Measurements from ENCODE around the gene VSIR. TPM values are rescaled to one million over a fixed set of nuclear protein-coding genes. Genes with fewer than 3 reads are reported as not detected.

Gene VSIR
- total and polyA plus RNA-seq, 9 of the 15 experiments (the other 6 are each of a cell fraction or from before 2014, with no cell fraction given): 0.14 to 20.5 (median 9.3) TPM

DNA sequence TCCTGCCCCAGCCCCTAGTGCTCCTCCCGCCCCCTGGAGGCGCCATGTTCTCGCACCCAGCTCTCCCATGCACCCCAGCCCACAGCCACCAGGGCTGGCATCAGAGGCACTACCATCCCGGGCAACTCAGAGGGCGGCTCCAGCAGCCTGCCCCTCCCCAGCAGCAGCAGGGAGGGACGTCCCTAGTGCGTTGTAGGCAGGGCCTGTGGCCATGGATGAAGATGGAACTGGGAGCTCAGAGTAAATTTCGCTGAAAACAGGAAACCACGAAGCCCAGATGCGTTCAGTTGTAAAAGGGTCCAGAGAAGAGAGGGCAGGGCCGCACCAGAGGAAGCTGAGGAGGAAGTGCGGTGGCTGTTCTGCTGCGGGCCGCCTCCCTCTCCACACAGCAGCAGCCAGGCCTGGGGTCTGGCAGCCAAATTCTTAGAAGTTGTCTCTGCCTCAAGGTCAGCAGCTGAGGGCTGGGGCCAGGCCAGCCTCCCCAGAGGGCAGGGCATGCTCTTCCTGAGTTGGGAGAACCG lies 24.6 kb downstream of the VSIR start (continued):
- TF ChIP-seq, protein P1, sequence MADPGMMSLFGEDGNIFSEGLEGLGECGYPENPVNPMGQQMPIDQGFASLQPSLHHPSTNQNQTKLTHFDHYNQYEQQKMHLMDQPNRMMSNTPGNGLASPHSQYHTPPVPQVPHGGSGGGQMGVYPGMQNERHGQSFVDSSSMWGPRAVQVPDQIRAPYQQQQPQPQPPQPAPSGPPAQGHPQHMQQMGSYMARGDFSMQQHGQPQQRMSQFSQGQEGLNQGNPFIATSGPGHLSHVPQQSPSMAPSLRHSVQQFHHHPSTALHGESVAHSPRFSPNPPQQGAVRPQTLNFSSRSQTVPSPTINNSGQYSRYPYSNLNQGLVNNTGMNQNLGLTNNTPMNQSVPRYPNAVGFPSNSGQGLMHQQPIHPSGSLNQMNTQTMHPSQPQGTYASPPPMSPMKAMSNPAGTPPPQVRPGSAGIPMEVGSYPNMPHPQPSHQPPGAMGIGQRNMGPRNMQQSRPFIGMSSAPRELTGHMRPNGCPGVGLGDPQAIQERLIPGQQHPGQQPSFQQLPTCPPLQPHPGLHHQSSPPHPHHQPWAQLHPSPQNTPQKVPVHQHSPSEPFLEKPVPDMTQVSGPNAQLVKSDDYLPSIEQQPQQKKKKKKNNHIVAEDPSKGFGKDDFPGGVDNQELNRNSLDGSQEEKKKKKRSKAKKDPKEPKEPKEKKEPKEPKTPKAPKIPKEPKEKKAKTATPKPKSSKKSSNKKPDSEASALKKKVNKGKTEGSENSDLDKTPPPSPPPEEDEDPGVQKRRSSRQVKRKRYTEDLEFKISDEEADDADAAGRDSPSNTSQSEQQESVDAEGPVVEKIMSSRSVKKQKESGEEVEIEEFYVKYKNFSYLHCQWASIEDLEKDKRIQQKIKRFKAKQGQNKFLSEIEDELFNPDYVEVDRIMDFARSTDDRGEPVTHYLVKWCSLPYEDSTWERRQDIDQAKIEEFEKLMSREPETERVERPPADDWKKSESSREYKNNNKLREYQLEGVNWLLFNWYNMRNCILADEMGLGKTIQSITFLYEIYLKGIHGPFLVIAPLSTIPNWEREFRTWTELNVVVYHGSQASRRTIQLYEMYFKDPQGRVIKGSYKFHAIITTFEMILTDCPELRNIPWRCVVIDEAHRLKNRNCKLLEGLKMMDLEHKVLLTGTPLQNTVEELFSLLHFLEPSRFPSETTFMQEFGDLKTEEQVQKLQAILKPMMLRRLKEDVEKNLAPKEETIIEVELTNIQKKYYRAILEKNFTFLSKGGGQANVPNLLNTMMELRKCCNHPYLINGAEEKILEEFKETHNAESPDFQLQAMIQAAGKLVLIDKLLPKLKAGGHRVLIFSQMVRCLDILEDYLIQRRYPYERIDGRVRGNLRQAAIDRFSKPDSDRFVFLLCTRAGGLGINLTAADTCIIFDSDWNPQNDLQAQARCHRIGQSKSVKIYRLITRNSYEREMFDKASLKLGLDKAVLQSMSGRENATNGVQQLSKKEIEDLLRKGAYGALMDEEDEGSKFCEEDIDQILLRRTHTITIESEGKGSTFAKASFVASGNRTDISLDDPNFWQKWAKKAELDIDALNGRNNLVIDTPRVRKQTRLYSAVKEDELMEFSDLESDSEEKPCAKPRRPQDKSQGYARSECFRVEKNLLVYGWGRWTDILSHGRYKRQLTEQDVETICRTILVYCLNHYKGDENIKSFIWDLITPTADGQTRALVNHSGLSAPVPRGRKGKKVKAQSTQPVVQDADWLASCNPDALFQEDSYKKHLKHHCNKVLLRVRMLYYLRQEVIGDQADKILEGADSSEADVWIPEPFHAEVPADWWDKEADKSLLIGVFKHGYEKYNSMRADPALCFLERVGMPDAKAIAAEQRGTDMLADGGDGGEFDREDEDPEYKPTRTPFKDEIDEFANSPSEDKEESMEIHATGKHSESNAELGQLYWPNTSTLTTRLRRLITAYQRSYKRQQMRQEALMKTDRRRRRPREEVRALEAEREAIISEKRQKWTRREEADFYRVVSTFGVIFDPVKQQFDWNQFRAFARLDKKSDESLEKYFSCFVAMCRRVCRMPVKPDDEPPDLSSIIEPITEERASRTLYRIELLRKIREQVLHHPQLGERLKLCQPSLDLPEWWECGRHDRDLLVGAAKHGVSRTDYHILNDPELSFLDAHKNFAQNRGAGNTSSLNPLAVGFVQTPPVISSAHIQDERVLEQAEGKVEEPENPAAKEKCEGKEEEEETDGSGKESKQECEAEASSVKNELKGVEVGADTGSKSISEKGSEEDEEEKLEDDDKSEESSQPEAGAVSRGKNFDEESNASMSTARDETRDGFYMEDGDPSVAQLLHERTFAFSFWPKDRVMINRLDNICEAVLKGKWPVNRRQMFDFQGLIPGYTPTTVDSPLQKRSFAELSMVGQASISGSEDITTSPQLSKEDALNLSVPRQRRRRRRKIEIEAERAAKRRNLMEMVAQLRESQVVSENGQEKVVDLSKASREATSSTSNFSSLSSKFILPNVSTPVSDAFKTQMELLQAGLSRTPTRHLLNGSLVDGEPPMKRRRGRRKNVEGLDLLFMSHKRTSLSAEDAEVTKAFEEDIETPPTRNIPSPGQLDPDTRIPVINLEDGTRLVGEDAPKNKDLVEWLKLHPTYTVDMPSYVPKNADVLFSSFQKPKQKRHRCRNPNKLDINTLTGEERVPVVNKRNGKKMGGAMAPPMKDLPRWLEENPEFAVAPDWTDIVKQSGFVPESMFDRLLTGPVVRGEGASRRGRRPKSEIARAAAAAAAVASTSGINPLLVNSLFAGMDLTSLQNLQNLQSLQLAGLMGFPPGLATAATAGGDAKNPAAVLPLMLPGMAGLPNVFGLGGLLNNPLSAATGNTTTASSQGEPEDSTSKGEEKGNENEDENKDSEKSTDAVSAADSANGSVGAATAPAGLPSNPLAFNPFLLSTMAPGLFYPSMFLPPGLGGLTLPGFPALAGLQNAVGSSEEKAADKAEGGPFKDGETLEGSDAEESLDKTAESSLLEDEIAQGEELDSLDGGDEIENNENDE (IDR thresholded peaks at IDR 0.05; ENCODE audit: low read depth, low read length): no peak
- TF ChIP-seq ZNF3 (CRISPR knock-in tag; IDR thresholded peaks at IDR 0.05): 0 out of 2 replicates have a peak, but pooled peaks have one; percentile 14
- TF ChIP-seq BRCA1 (IDR thresholded peaks at IDR 0.05): no peak
- no peak for TF ChIP-seq BRCA1 (CRISPR knock-in tag; IDR thresholded peaks at IDR 0.05)
- TF ChIP-seq, protein P2, sequence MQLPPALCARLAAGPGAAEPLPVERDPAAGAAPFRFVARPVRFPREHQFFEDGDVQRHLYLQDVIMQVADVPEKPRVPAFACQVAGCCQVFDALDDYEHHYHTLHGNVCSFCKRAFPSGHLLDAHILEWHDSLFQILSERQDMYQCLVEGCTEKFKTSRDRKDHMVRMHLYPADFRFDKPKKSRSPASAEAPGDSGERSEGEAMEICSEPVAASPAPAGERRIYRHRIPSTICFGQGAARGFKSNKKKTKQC (CRISPR knock-in tag; IDR thresholded peaks at IDR 0.05): no peak
- TF ChIP-seq, protein P3, sequence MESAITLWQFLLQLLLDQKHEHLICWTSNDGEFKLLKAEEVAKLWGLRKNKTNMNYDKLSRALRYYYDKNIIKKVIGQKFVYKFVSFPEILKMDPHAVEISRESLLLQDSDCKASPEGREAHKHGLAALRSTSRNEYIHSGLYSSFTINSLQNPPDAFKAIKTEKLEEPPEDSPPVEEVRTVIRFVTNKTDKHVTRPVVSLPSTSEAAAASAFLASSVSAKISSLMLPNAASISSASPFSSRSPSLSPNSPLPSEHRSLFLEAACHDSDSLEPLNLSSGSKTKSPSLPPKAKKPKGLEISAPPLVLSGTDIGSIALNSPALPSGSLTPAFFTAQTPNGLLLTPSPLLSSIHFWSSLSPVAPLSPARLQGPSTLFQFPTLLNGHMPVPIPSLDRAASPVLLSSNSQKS (CRISPR knock-in tag; IDR thresholded peaks at IDR 0.05): peak; percentile 47; the same call in 1 of the 2 replicates
- peak in 1 of 2 experiments; percentile 19; a peak in 1 of 4 replicates for TF ChIP-seq RAD21 (CRISPR knock-in tag; conservative IDR thresholded peaks at IDR 0.05 in 1 of 2, IDR thresholded peaks at IDR 0.05 in 1 of 2)
- peak; percentile 60; the same call in 1 of the 2 replicates for TF ChIP-seq MTA3 (IDR thresholded peaks at IDR 0.05; ENCODE audit: borderline replicate concordance)
- TF ChIP-seq SRF (CRISPR knock-in tag; IDR thresholded peaks at IDR 0.05): 0 out of 4 replicates have a peak, but pooled peaks of 1 of the 2 experiments have one; percentile 31
- TF ChIP-seq GATAD2B (IDR thresholded peaks at IDR 0.05; ENCODE audit: borderline replicate concordance): no peak
- no peak for TF ChIP-seq SMAD1 (IDR thresholded peaks at IDR 0.05; ENCODE audit: low read depth, low read length, partially characterized antibody)
- TF ChIP-seq MAFK (IDR thresholded peaks at IDR 0.05; ENCODE audit: low read length): no peak
- TF ChIP-seq, protein P4, sequence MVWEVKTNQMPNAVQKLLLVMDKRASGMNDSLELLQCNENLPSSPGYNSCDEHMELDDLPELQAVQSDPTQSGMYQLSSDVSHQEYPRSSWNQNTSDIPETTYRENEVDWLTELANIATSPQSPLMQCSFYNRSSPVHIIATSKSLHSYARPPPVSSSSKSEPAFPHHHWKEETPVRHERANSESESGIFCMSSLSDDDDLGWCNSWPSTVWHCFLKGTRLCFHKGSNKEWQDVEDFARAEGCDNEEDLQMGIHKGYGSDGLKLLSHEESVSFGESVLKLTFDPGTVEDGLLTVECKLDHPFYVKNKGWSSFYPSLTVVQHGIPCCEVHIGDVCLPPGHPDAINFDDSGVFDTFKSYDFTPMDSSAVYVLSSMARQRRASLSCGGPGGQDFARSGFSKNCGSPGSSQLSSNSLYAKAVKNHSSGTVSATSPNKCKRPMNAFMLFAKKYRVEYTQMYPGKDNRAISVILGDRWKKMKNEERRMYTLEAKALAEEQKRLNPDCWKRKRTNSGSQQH (CRISPR knock-in tag; IDR thresholded peaks at IDR 0.05): no peak
- no peak for TF ChIP-seq NR3C1 (CRISPR knock-in tag; IDR thresholded peaks at IDR 0.05)
